Measurements from ENCODE around the gene DPYSL4. TPM values are rescaled to one million over a fixed set of nuclear protein-coding genes. Genes with fewer than 3 reads are reported as not detected.

DPYSL4 gene
- total RNA-seq, 1 donor from 2014 or later: 0.53 TPM

- no peak overlapping the region for H3K27ac Mint-ChIP-seq
- H3K4me3 Mint-ChIP-seq: no peak overlapping the region
- ATAC-seq (ENCODE audit: low read depth) (no peak), DNase-seq (no peak)
- intact Hi-C loops (cut with micrococcal nuclease): no loop called here
- POLR2A ChIA-PET: no interaction called here
- no peaks in the 10 kb centered on the region for H3K36me3 Mint-ChIP-seq (ENCODE audit: low read depth)
- no peaks in the 10 kb centered on the region for H3K4me1 Mint-ChIP-seq
- no peaks in the 10 kb centered on the region for H3K9me3 Mint-ChIP-seq
- no peaks in the 10 kb centered on the region for H3K27me3 Mint-ChIP-seq
- TF ChIP-seq CTCF (IDR thresholded peaks at IDR 0.05): no peak
- CTCF ChIA-PET: no interaction called here
Observed at GRCh38 chr10:132196178-132197113, 9.7 kb downstream of the DPYSL4 start.

GRCh38 chr10:132197271-132198067 is 10.7 kb downstream of the DPYSL4 start:
- H3K27ac Mint-ChIP-seq: no peak overlapping the region
- ATAC-seq (ENCODE audit: low read depth) (no peak), DNase-seq (no peak)
- POLR2A ChIA-PET: no interaction called here
- H3K4me1 Mint-ChIP-seq: no peaks in the 10 kb centered on the region
- intact Hi-C loops (cut with micrococcal nuclease): no loop called here
- H3K4me3 Mint-ChIP-seq: no peak overlapping the region
- TF ChIP-seq CTCF (IDR thresholded peaks at IDR 0.05): no peak
- H3K27me3 Mint-ChIP-seq: no peaks in the 10 kb centered on the region
- CTCF ChIA-PET: no interaction called here
- H3K36me3 Mint-ChIP-seq (ENCODE audit: low read depth): no peaks in the 10 kb centered on the region
- no peaks in the 10 kb centered on the region for H3K9me3 Mint-ChIP-seq

GRCh38 chr10:132198068-132198370 is 11.3 kb downstream of the DPYSL4 start:
- H3K36me3 Mint-ChIP-seq (ENCODE audit: low read depth): no peaks in the 10 kb centered on the region
- H3K27ac Mint-ChIP-seq: no peak overlapping the region
- ChIA-PET POLR2A (no interaction called here), CTCF (no interaction called here)
- H3K9me3 Mint-ChIP-seq: no peaks in the 10 kb centered on the region
- H3K27me3 Mint-ChIP-seq: no peaks in the 10 kb centered on the region
- no peaks in the 10 kb centered on the region for H3K4me1 Mint-ChIP-seq
- TF ChIP-seq CTCF (IDR thresholded peaks at IDR 0.05): no peak
- ATAC-seq (ENCODE audit: low read depth) (no peak), DNase-seq (no peak)
- intact Hi-C loops (cut with micrococcal nuclease): no loop called here
- H3K4me3 Mint-ChIP-seq: no peak overlapping the region

GRCh38 chr10:132198381-132199181 is 11.8 kb downstream of the DPYSL4 start:
- DNase-seq (no peak), ATAC-seq (ENCODE audit: low read depth) (no peak)
- Mint-ChIP-seq H3K36me3 (ENCODE audit: low read depth) (no peaks in the 10 kb centered on the region), H3K4me3 (no peak overlapping the region), H3K4me1 (no peaks in the 10 kb centered on the region), H3K27me3 (no peaks in the 10 kb centered on the region), H3K9me3 (no peaks in the 10 kb centered on the region), H3K27ac (no peak overlapping the region)
- ChIA-PET POLR2A (no interaction called here), CTCF (no interaction called here)
- TF ChIP-seq CTCF (IDR thresholded peaks at IDR 0.05): no peak
- intact Hi-C loops (cut with micrococcal nuclease): no loop called here

Measured in activated B cell treated with CpG ODN at 0.5 μM for 24 hours (primary cell).